B cell (primary cell): ENCODE data around the gene AP2M1. TPM values are rescaled to one million over a fixed set of nuclear protein-coding genes. Genes with fewer than 3 reads are reported as not detected.

ENCODE experiments used
- ATAC-seq: fragments of 200-7000 bp; cut with Tn5 transposase; one replicate; pipeline ENCODE4 v1.10.0; 2021; ENCODE audit warnings: low read depth, mild to moderate bottlenecking, moderate number of reproducible peaks, moderate library complexity
- CTCF ChIA-PET: fragments of 350-600 bp; sonication (Branson Sonifier 250); formaldehyde crosslinking; loops from one replicate; lab custom pipeline; 2021; ENCODE audit warnings: antibody characterized with exemption, inconsistent platforms; lab: Charles Lee
- POLR2A ChIA-PET: fragments of 350-600 bp; sonication (Branson Sonifier 250); formaldehyde crosslinking; loops from one replicate; lab custom pipeline; 2021; ENCODE audit warnings: antibody characterized with exemption; lab: Charles Lee
- DNase-seq: peaks from one replicate; pipeline ENCODE4 v3.0.0; 2013
- H2AFZ ChIP-seq: 2 replicates; pipeline ENCODE4 v1.6.1; 2012; ENCODE audit warnings: mild to moderate bottlenecking, low read depth, low read length; ENCODE audit not compliant: insufficient read depth, poor library complexity, severe bottlenecking
- H3K27ac ChIP-seq, 2 donors: 1 replicate in 1 of 2; 2 replicates in 1 of 2; pipeline ENCODE4 v1.5.1; 2012 to 2013; ENCODE audit warnings: low read length in 2 of 2, mild to moderate bottlenecking in 2 of 2, moderate library complexity in 1 of 2
- H3K27me3 ChIP-seq, 4 experiments: fragments of 200-600 bp in 1 of 4; sonication (generic) in 1 of 4; replicated peaks in 1 of 4; 1 replicate in 2 of 4; 2 replicates in 2 of 4; pipeline versions ENCODE4 v1.6.1 to v1.7.0; 2013 to 2016; ENCODE audit warnings: low read length in 3 of 4, mild to moderate bottlenecking in 2 of 4, mixed read lengths in 1 of 4, moderate library complexity in 1 of 4; ENCODE audit not compliant: insufficient read depth in 4 of 4, control insufficient read depth in 3 of 4; ENCODE audit errors: control extremely low read depth in 1 of 4
- H3K36me3 ChIP-seq, 2 experiments: replicated peaks in 1 of 2; 1 replicate in 1 of 2; 2 replicates in 1 of 2; pipeline versions ENCODE4 v1.6.1 to v1.7.1; 2013; ENCODE audit warnings: low read length in 1 of 2; ENCODE audit not compliant: insufficient read depth in 2 of 2, control insufficient read depth in 1 of 2; ENCODE audit errors: control extremely low read depth in 1 of 2, extremely low read depth in 1 of 2
- H3K4me1 ChIP-seq, 2 donors: fragments of 200-600 bp in 1 of 2; sonication (generic) in 1 of 2; 1 replicate in 1 of 2; 2 replicates in 1 of 2; pipeline versions ENCODE4 v1.5.1 to v1.6.1; 2013 to 2017; ENCODE audit warnings: low read length in 2 of 2; ENCODE audit not compliant: control insufficient read depth in 2 of 2, insufficient read depth in 2 of 2
- H3K4me2 ChIP-seq: replicated peaks from 2 replicates; pipeline ENCODE3; 2012; ENCODE audit warnings: mild to moderate bottlenecking, low read depth, low read length; ENCODE audit not compliant: poor library complexity, severe bottlenecking
- H3K4me3 ChIP-seq, 5 experiments: fragments of 200-600 bp in 1 of 5; sonication (generic) in 1 of 5; 1 replicate in 3 of 5; 2 replicates in 2 of 5; pipeline versions ENCODE4 v1.5.1 to v1.7.0; 2011 to 2016; ENCODE audit warnings: low read length in 4 of 5, mild to moderate bottlenecking in 4 of 5, low read depth in 2 of 5, control low read depth in 1 of 5, moderate library complexity in 1 of 5; ENCODE audit not compliant: insufficient read depth in 1 of 5; ENCODE audit errors: control extremely low read depth in 1 of 5, extremely low read depth in 1 of 5
- H3K79me2 ChIP-seq: fragments of 200-600 bp; sonication (generic); one replicate; pipeline ENCODE4 v1.6.0; 2016; ENCODE audit warnings: low read length; ENCODE audit not compliant: control insufficient read depth, insufficient read depth
- H3K9ac ChIP-seq: fragments of 200-600 bp; sonication (generic); 2 replicates; pipeline ENCODE4 v1.6.1; 2017; ENCODE audit warnings: mild to moderate bottlenecking, low read length, moderate library complexity
- H3K9me3 ChIP-seq, 3 donors: one replicate each; pipeline versions ENCODE4 v1.6.1 to v1.7.1; 2013; ENCODE audit warnings: low read length in 2 of 3; ENCODE audit not compliant: control insufficient read depth in 2 of 3, insufficient read depth in 1 of 3; ENCODE audit errors: control extremely low read depth in 1 of 3
- H4K20me1 ChIP-seq: 2 replicates; pipeline ENCODE4 v1.6.0; 2012; ENCODE audit warnings: mild to moderate bottlenecking, low read length; ENCODE audit not compliant: insufficient read depth, control insufficient read depth, poor library complexity, severe bottlenecking
- H3K27ac Mint-ChIP-seq: one replicate; pipeline ENCODE4 v1.8.0; 2021; ENCODE audit warnings: mixed read lengths
- H3K27me3 Mint-ChIP-seq: one replicate; pipeline ENCODE4 v1.8.0; 2021; ENCODE audit warnings: mixed read lengths
- H3K4me1 Mint-ChIP-seq: one replicate; pipeline ENCODE4 v1.8.0; 2021; ENCODE audit warnings: mixed read lengths
- H3K4me3 Mint-ChIP-seq: one replicate; pipeline ENCODE4 v1.8.0; 2021; ENCODE audit warnings: mixed read lengths
- H3K9me3 Mint-ChIP-seq: one replicate; pipeline ENCODE4 v1.8.0; 2022; ENCODE audit warnings: mixed read lengths; ENCODE audit not compliant: insufficient read depth
- EZH2 ChIP-seq: IDR thresholded peaks from 2 replicates; pipeline ENCODE4 v1.6.1; 2012; ENCODE audit warnings: borderline replicate concordance, low read depth, mild to moderate bottlenecking, moderate library complexity, low read length; ENCODE audit not compliant: insufficient read depth, poor library complexity, severe bottlenecking
- WGBS: methylation state at CpG from one replicate; pipeline ENCODE4 v1.1.5; 2013; ENCODE audit warnings: missing lambda C conversion rate; ENCODE audit not compliant: insufficient coverage; 5-methylcytosine and 5-hydroxymethylcytosine counted together
- intact Hi-C: fragments of 100-400 bp; cut with micrococcal nuclease; formaldehyde crosslinking; loops from one replicate; pipeline ENCODE4 v1.10.0; 2022
- polyA plus RNA-seq: library from polyadenylated mRNA; depleted of rRNA; stranded (reverse); fragments of >200 nt; gene quantifications from 2 replicates; pipeline ENCODE4 v1.2.3, GENCODE V29; 2012
- total RNA-seq, 2 donors: library from RNA; stranded (reverse); fragments of 120-200 nt in 1 of 2; gene quantifications; 1 replicate in 1 of 2; 2 replicates in 1 of 2; pipeline versions ENCODE4 v1.2.3 to v1.2.4, GENCODE V29; 2013 to 2022
- TF ChIP-seq, protein P1 (sequence below): fragments of 200-600 bp; IDR thresholded peaks from one replicate; pipeline ENCODE4 v1.8.0; 2022; ENCODE audit warnings: antibody characterized with exemption, mild to moderate bottlenecking

AP2M1 gene
- total and polyA plus RNA-seq, 2 donors (not counting 1 experiment from before 2014, with no cell fraction given) = 171 to 207 TPM

DNA sequence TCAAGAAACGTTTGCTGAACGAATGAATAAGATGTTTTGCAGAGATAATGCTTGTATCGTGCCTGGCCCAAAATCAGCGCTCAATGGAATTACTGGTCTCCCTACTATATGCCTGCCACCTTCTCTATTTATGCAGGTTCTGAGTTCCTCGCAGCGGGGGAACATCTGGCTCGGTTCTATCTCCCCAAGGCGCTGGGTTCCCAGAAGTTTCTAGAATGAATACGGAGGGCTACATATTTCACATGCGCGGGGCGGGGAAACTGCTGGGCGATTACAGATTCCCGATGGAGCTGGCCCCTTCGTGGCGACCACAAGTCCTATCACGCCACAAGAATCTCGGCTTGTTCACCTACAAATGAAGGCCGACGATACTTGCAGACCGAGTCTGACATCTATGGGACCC lies 39.9 kb upstream of the AP2M1 start:
- H3K4me3 Mint-ChIP-seq = peak overlapping the region; percentile 94
- H3K9me3 Mint-ChIP-seq = no peaks in the 10 kb centered on the region
- intact Hi-C loops = loop anchor here (1.0 to 5.0 kb wide), 11 partner anchors 21 to 578 kb away; partner anchors contain the start of genes ABCC5, ABCF3, AP2M1 and DVL3

More for the DNA sequence above, 39.9 kb upstream of the AP2M1 start:
- Histone ChIP-seq H2AFZ (peak overlapping the region; percentile 99), H3K27me3 (no peaks in the 10 kb centered on the region), H3K9me3 (no peaks in the 10 kb centered on the region), H3K4me2 (peak overlapping the region; percentile 95), H3K79me2 (peaks cover 29% of the 10 kb centered on the region), H3K4me3 (peak overlapping the region; percentile 92 to 99 (median 95)), H3K4me1 (peaks cover 15 to 19% of the 10 kb centered on the region in 2 donors), H3K27ac (peak overlapping the region; percentile 78 to 86), H3K9ac (peak overlapping the region; percentile 76), H4K20me1 (no peaks in the 10 kb centered on the region), H3K36me3 (no peaks in the 10 kb centered on the region)
- ChIA-PET CTCF (interaction anchor here (1.1 to 2.0 kb wide), 7 partner anchors 10 to 426 kb away, joined by 3 to 6 read pairs (median 4); partner anchors contain the start of genes EEF1AKMT4 and EPHB3), POLR2A (interaction anchor here (0.6 to 1.8 kb wide), 4 partner anchors 40 to 250 kb away, joined by 3 to 5 read pairs (median 4); partner anchors contain the start of genes ABCF3, AP2M1 and PARL)
- ATAC-seq (peak; percentile 12), DNase-seq (no peak)
- under 1% methylated on average over 21 of the region's 21 CpGs for WGBS
- Mint-ChIP-seq H3K27ac (peak overlapping the region; percentile 95), H3K4me1 (peaks cover 37% of the 10 kb centered on the region), H3K27me3 (no peaks in the 10 kb centered on the region)
- TF ChIP-seq EZH2 = no peak
- TF ChIP-seq, protein P1, sequence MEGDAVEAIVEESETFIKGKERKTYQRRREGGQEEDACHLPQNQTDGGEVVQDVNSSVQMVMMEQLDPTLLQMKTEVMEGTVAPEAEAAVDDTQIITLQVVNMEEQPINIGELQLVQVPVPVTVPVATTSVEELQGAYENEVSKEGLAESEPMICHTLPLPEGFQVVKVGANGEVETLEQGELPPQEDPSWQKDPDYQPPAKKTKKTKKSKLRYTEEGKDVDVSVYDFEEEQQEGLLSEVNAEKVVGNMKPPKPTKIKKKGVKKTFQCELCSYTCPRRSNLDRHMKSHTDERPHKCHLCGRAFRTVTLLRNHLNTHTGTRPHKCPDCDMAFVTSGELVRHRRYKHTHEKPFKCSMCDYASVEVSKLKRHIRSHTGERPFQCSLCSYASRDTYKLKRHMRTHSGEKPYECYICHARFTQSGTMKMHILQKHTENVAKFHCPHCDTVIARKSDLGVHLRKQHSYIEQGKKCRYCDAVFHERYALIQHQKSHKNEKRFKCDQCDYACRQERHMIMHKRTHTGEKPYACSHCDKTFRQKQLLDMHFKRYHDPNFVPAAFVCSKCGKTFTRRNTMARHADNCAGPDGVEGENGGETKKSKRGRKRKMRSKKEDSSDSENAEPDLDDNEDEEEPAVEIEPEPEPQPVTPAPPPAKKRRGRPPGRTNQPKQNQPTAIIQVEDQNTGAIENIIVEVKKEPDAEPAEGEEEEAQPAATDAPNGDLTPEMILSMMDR = no peak
